Breast epithelium (tissue), 3 donors: ENCODE results near the gene TGM2.

Experiments
- POLR2A ChIP-seq: fragments of 450-650 bp; IDR thresholded peaks from one replicate; pipeline ENCODE4 v1.6.1; 2016; ENCODE audit warnings: antibody characterized with exemption, mild to moderate bottlenecking, moderate library complexity
- POLR2AphosphoS5 ChIP-seq, 3 donors: sonication (generic); formaldehyde crosslinking; IDR thresholded peaks; one replicate each; pipeline ENCODE4 v1.6.1; 2017; ENCODE audit warnings: antibody characterized with exemption in 3 of 3

- TF ChIP-seq POLR2A: no peak
- TF ChIP-seq POLR2AphosphoS5 (IDR thresholded peaks at IDR 0.05): no peak
Measured at GRCh38 chr20:38125157-38126056, 39.7 kb downstream of the TGM2 start.
